Spleen (tissue), 11 donors: ENCODE results near the gene CNNM1. TPM values are rescaled to one million over a fixed set of nuclear protein-coding genes. Genes with fewer than 3 reads are reported as not detected.

ENCODE experiments used
- DNase-seq: peaks from one replicate; pipeline ENCODE4 v3.0.0-alpha.2; 2020
- H3K27ac ChIP-seq, 8 donors: fragments of 200-600 bp; sonication (generic) in 7 of 8; 1 replicate in 4 of 8; 2 replicates in 4 of 8; pipeline versions ENCODE4 v1.5.0 to v1.8.0; 2016 to 2021; ENCODE audit warnings: inconsistent platforms in 4 of 8, mild to moderate bottlenecking in 4 of 8, moderate library complexity in 1 of 8
- H3K27me3 ChIP-seq, 7 donors: fragments of 200-600 bp; sonication (generic) in 6 of 7; replicated peaks in 1 of 7; 1 replicate in 4 of 7; 2 replicates in 3 of 7; pipeline versions ENCODE4 v1.5.0 to v1.8.0; 2016 to 2021; ENCODE audit warnings: inconsistent platforms in 3 of 7, mild to moderate bottlenecking in 1 of 7
- H3K36me3 ChIP-seq, 6 donors: fragments of 200-600 bp; sonication (generic) in 5 of 6; 1 replicate in 4 of 6; 2 replicates in 2 of 6; pipeline versions ENCODE4 v1.5.0 to v1.8.0; 2016 to 2021; ENCODE audit warnings: inconsistent platforms in 2 of 6
- H3K4me1 ChIP-seq, 6 donors: fragments of 200-600 bp; sonication (generic) in 5 of 6; 1 replicate in 3 of 6; 2 replicates in 3 of 6; pipeline versions ENCODE4 v1.5.0 to v1.8.0; 2016 to 2021; ENCODE audit warnings: inconsistent platforms in 3 of 6
- H3K4me3 ChIP-seq, 8 donors: fragments of 200-600 bp; sonication (generic) in 7 of 8; 1 replicate in 4 of 8; 2 replicates in 4 of 8; pipeline versions ENCODE4 v1.5.0 to v1.8.0; 2016 to 2021; ENCODE audit warnings: inconsistent platforms in 4 of 8, mild to moderate bottlenecking in 4 of 8, moderate library complexity in 2 of 8
- H3K9me3 ChIP-seq, 8 donors: fragments of 200-600 bp; sonication (generic) in 7 of 8; 1 replicate in 4 of 8; 2 replicates in 4 of 8; pipeline versions ENCODE4 v1.5.0 to v1.8.0; 2016 to 2021; ENCODE audit warnings: inconsistent platforms in 4 of 8
- POLR2A ChIP-seq, 3 donors: fragments of 450-650 bp; IDR thresholded peaks; one replicate each; pipeline ENCODE4 v1.5.1; 2017; ENCODE audit warnings: antibody characterized with exemption in 3 of 3, mild to moderate bottlenecking in 1 of 3
- POLR2AphosphoS5 ChIP-seq, 3 donors: sonication (generic); formaldehyde crosslinking; IDR thresholded peaks; one replicate each; pipeline ENCODE4 v1.5.1; 2017; ENCODE audit warnings: antibody characterized with exemption in 3 of 3
- WGBS, 5 donors: extraction: QIAGEN DNeasy Blood & Tissue Kit in 3 of 5; methylation state at CpG; one replicate each; pipeline versions ENCODE4 v1.1.5 to v1.1.7; 2013 to 2018; 5-methylcytosine and 5-hydroxymethylcytosine counted together
- intact Hi-C: fragments of 100-400 bp; cut with DNase I; formaldehyde crosslinking; loops from one replicate; pipeline ENCODE4 v1.15.0; 2023; ENCODE audit warnings: low total_unique reads
- polyA plus RNA-seq, 3 donors: library from polyadenylated mRNA; stranded (reverse); fragments of 200-250 nt; gene quantifications; one replicate each; pipeline ENCODE4 v1.2.1, GENCODE V29; 2013
- total RNA-seq, 7 donors: library from RNA; depleted of rRNA in 3 of 7; stranded (reverse); fragments of >200 nt in 3 of 7; fragmentation: NEBNext Ultra II Directional in 4 of 7; extraction: Animal tissue kit (Norgen Biotek cat#: 25700) in 4 of 7; gene quantifications; one replicate each; pipeline versions ENCODE4 v1.1.0 to v1.2.1, GENCODE V29; 2016 to 2021
- TF ChIP-seq, protein P1 (sequence below), 11 experiments: fragments of 200-600 bp in 7 of 11; fragments of 450-650 bp in 4 of 11; sonication (generic) in 4 of 11; IDR thresholded peaks in 8 of 11; conservative IDR thresholded peaks in 3 of 11; 1 replicate in 7 of 11; 2 replicates in 4 of 11; pipeline versions ENCODE4 v1.4.0 to v1.8.0; 2016 to 2021; ENCODE audit warnings: antibody characterized with exemption in 11 of 11, inconsistent platforms in 4 of 11, mild to moderate bottlenecking in 1 of 11
- donor health status: healthy with polysubstance abuse.
- donor health status: DM: no; HTN: no; CAD: no; lungs with moderate emphysema.
- donor health status: DM: no; HTN: no; CAD: no.
- donor health status: Bipolar disorder and iron deficiency.
- donor health status: healthy.
- donor health status: DM: no; HTN: no; CAD: no.
- donor health status: DM: yes; HTN: yes; CAD: no.

The CNNM1 gene
- total and polyA plus RNA-seq, 10 donors, result 0.05 to 0.43 (median 0.16) TPM; not detected in 1

DNA sequence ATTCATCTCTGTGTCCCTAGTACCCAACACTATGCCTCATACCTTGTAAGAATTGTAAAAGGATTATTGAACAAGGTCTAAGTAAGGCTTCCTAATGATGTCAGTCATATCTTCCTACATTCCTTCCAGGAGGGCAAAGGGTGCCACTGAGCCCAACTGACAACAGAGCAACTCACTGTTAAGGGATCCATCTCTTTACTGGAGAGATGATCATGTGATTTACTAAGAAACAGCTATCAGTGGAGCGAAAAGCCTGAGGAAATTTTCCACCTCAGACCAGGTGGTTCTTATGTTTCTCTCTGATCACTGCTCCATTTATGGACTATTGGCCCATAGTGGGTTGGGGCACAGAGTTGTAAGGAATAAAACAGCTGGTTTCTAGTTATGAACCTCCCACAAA is 38.9 kb upstream of the CNNM1 start:
- Histone ChIP-seq H3K36me3 (no peaks in the 10 kb centered on the region), H3K27me3 (peaks cover 0 to 6% (median 0%) of the 10 kb centered on the region in 7 donors), H3K4me3 (no peak overlapping the region), H3K27ac (no peak overlapping the region), H3K4me1 (no peaks in the 10 kb centered on the region), H3K9me3 (no peaks in the 10 kb centered on the region)
- DNase-seq, result no peak
- no peak for TF ChIP-seq POLR2A (IDR thresholded peaks at IDR 0.05)
- no peak for TF ChIP-seq POLR2AphosphoS5 (IDR thresholded peaks at IDR 0.05)
- TF ChIP-seq, protein P1, sequence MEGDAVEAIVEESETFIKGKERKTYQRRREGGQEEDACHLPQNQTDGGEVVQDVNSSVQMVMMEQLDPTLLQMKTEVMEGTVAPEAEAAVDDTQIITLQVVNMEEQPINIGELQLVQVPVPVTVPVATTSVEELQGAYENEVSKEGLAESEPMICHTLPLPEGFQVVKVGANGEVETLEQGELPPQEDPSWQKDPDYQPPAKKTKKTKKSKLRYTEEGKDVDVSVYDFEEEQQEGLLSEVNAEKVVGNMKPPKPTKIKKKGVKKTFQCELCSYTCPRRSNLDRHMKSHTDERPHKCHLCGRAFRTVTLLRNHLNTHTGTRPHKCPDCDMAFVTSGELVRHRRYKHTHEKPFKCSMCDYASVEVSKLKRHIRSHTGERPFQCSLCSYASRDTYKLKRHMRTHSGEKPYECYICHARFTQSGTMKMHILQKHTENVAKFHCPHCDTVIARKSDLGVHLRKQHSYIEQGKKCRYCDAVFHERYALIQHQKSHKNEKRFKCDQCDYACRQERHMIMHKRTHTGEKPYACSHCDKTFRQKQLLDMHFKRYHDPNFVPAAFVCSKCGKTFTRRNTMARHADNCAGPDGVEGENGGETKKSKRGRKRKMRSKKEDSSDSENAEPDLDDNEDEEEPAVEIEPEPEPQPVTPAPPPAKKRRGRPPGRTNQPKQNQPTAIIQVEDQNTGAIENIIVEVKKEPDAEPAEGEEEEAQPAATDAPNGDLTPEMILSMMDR (IDR thresholded peaks at IDR 0.05 in 8 of 11, conservative IDR thresholded peaks at IDR 0.05 in 3 of 11), result no peak
- intact Hi-C loops, result no loop called here
- WGBS, 5 donors, result 84 to 100% (median 93%) methylated on average over 1 of the region's 1 CpG

DNA sequence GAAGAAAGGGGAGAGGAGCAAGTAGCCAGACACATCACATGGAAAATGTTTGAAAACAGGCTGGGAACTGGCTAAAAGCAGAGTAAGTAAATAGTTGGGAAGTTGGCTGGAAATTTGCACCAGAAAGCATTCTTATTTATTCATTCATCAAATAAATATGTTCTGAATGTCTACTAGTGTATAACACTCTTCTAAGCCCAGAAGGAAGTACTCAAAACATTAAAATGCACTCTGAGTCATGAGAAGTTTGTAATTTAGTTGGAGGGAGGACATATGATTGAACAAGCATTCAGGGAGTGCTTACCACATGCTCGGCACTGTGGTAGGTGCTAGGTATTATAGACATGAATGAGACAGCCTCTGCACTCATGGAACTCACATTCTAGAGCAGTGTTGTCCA is 37.0 kb upstream of the CNNM1 start:
- H3K4me3 ChIP-seq, result no peak overlapping the region
- H3K4me1 ChIP-seq, result no peaks in the 10 kb centered on the region
- H3K9me3 ChIP-seq, result no peaks in the 10 kb centered on the region
- H3K27ac ChIP-seq, result no peak overlapping the region
- DNase-seq, result no peak
- H3K27me3 ChIP-seq, result peaks cover 0 to 5% (median 0%) of the 10 kb centered on the region in 7 donors
- no peaks in the 10 kb centered on the region for H3K36me3 ChIP-seq
- no peak for TF ChIP-seq POLR2AphosphoS5 (IDR thresholded peaks at IDR 0.05)
- TF ChIP-seq POLR2A (IDR thresholded peaks at IDR 0.05), result no peak
- TF ChIP-seq, protein P1 (IDR thresholded peaks at IDR 0.05 in 8 of 11, conservative IDR thresholded peaks at IDR 0.05 in 3 of 11), result no peak
- intact Hi-C loops, result no loop called here
- 59 to 83% (median 73%) methylated on average over 1 of the region's 1 CpG for WGBS, 5 donors

DNA sequence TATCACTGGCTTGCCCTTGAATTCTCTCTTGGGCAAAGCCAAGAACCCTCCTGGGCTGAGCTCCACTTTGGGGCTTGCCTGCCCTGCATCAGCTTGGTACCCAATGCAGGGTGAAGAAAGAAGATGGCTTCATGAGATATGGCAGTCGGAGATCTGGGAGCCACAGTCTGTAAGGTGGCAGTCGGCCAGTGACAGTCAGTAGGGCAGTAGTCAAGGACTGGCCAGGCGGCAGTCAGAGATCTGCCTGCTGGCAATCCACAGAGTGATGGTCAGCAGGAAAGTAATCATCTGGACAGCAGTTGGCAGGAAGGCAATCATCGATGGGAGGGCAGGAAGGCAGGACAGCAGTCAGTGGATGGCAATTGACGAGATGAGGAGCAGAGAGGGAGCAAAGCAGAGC is 32.6 kb upstream of the CNNM1 start:
- H3K27ac ChIP-seq, result no peak overlapping the region
- H3K9me3 ChIP-seq, result no peaks in the 10 kb centered on the region
- H3K4me3 ChIP-seq, result no peak overlapping the region
- 51 to 79% (median 57%) methylated on average over 5 of the region's 5 CpGs for WGBS, 5 donors
- intact Hi-C loops, result no loop called here
- H3K27me3 ChIP-seq, result no peaks in the 10 kb centered on the region
- H3K4me1 ChIP-seq, result no peaks in the 10 kb centered on the region
- no peak for DNase-seq
- no peaks in the 10 kb centered on the region for H3K36me3 ChIP-seq
- TF ChIP-seq POLR2A (IDR thresholded peaks at IDR 0.05) (no peak), POLR2AphosphoS5 (IDR thresholded peaks at IDR 0.05) (no peak)
- TF ChIP-seq, protein P1 (IDR thresholded peaks at IDR 0.05 in 8 of 11, conservative IDR thresholded peaks at IDR 0.05 in 3 of 11), result no peak

DNA sequence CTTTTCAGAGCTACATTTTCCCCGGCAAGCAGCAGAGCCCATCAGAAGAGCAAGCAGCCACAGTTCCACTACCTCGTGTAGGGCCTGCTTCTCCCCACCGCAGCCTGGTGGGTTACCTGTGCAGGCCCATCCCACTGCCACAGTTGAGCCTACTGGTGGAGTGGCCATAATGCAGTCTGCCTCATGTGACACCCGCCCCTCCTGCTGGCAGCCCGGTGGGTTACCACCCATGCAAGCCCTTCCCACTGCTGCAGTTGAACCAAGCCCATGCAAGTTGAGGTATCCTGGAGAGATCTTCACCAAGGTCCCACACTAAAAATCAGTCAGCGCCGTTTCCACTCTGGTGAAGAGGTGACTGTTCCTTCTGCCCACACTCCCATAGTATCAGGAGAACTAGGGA is 32.1 kb upstream of the CNNM1 start:
- no peak for DNase-seq

More for the DNA sequence above, 32.1 kb upstream of the CNNM1 start:
- Histone ChIP-seq H3K36me3 (no peaks in the 10 kb centered on the region), H3K27me3 (no peaks in the 10 kb centered on the region), H3K27ac (no peak overlapping the region), H3K4me3 (no peak overlapping the region), H3K9me3 (no peaks in the 10 kb centered on the region), H3K4me1 (no peaks in the 10 kb centered on the region)
- intact Hi-C loops, result no loop called here
- TF ChIP-seq, protein P1 (IDR thresholded peaks at IDR 0.05 in 8 of 11, conservative IDR thresholded peaks at IDR 0.05 in 3 of 11), result no peak
- TF ChIP-seq POLR2AphosphoS5 (IDR thresholded peaks at IDR 0.05), result no peak
- WGBS, 5 donors, result 84 to 91% (median 88%) methylated on average over 5 to 7 of the region's 7 CpGs
